ENCODE data around the gene TBC1D10B.
"Not testable (repeated sequence)": the region's sequence is repeated elsewhere in the genome, so short reads cannot be mapped to it uniquely, and the experiment has no call there.

TBC1D10B gene

DNA sequence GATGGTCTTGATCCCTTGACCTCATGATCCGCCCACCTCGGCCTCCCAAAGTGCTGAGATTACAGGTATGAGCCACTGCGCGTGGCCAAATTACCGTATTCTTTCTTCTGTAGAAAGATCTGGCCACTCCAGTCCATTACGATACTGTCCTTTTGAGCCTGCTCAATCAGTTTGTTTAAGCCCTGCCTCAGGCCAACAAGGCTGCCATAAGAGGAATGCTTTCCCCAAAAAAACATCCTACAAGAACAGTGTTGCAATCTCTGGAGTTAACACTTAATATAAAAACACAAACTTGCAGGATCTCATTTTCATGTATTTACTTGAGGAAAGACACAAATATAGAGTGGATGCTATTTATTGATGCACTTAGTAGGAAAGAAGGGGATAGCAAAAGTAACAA is 46.1 kb downstream of the TBC1D10B start:
- not testable (repeated sequence) for DNase-seq

DNA sequence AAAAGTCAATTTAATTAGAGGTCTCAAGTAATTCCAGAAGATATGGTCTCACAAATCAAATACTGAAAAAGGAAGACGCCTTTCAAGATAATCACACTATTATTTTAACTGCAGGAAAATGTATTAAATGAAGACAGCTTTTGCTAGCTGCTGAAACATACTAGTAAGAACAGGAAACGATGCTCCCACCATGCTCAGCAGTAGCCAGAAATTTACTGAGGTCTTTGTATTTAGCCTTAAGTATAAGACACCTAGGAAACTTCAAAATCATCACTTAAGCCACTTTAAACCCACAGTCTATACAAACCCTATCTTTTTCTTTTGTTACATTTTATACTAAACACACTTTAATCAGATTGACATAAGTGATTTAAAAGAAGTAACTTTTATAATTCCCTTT is 51.6 kb downstream of the TBC1D10B start:
- not testable (repeated sequence) for DNase-seq

DNA sequence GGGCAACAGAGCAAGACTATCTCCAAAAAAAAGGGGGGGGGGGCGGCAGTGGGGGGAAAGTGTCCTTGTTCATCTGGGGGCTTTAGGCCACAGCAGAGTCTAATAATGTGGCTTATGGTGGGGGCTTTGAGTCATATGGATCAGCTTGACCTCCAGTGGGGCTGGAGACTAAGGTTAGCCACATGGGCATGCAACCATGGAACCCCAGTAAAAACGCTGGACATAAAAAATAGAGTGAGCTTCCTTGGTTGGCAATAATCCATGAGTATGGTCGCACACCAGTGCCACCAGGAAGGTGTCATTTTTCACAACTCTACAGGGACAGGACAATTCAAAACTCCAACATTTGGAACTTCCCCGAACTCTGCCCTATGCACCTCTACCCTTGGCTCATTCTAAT is 59.4 kb downstream of the TBC1D10B start:
- DNase-seq: not testable (repeated sequence)

DNA sequence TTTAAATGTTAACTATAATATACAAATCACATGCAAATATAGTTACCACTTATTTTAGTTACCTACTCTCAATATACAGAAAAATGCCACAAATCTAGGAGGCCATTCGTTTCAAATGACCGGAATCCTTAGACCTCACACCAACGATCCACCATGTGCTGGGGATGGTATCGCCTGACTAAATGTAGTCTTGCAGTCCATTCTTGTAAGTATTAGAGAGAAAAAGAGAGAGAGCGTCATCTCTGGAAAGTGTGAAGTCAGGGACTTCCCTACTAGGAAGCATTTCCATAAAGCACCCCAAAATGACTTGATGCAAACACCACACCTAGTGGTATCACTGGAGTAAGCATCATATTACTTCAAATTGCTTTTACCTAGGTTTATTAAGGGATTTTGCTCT is 61.0 kb downstream of the TBC1D10B start:
- DNase-seq: not testable (repeated sequence)
